Brain microvascular endothelial cell (primary cell): Measurements from ENCODE around the gene CYP39A1.

Source experiments
- DNase-seq: peaks from one replicate; pipeline ENCODE4 v3.0.0-alpha.2; 2020
- H3K27ac ChIP-seq: fragments of 250-450 bp; sonication (Bioruptor Pico); 2 replicates; pipeline ENCODE4 v1.5.1; 2020; ENCODE audit warnings: mild to moderate bottlenecking, moderate library complexity
- H3K27me3 ChIP-seq: fragments of 250-450 bp; sonication (Bioruptor Pico); replicated peaks from 2 replicates; pipeline ENCODE4 v1.5.1; 2020; ENCODE audit warnings: mild to moderate bottlenecking
- H3K36me3 ChIP-seq: fragments of 250-450 bp; sonication (Bioruptor Pico); replicated peaks from 2 replicates; pipeline ENCODE4 v1.5.1; 2020; ENCODE audit warnings: mild to moderate bottlenecking
- H3K4me3 ChIP-seq: 2 replicates; pipeline ENCODE4 v1.5.1; 2011; ENCODE audit warnings: low read depth, mild to moderate bottlenecking, control low read depth, low read length, moderate library complexity
- CTCF ChIP-seq: IDR thresholded peaks from 2 replicates; pipeline ENCODE4 v1.5.1; 2011; ENCODE audit warnings: low read depth, mild to moderate bottlenecking, moderate library complexity, low read length, control low read depth, inconsistent platforms; ENCODE audit errors: missing control alignments
- in situ Hi-C: cut with HindIII; loops from 2 replicates; pipeline ENCODE4 v1.10.0; 2017; ENCODE audit warnings: low sequenced_read_pairs, low pct_ligation_motif_present

The CYP39A1 gene

GRCh38 chr6:46645265-46645664 lies 7.4 kb downstream of the CYP39A1 start:
- no peak for DNase-seq
- no peak overlapping the region for H3K4me3 ChIP-seq
- no peaks in the 10 kb centered on the region for H3K36me3 ChIP-seq
- H3K27me3 ChIP-seq: no peaks in the 10 kb centered on the region
- in situ Hi-C loops: no loop called here
- no peak overlapping the region for H3K27ac ChIP-seq
- TF ChIP-seq CTCF: no peak

GRCh38 chr6:46642928-46643751 lies 9.5 kb downstream of the CYP39A1 start:
- Histone ChIP-seq H3K4me3 (no peak overlapping the region), H3K27ac (no peak overlapping the region), H3K27me3 (no peaks in the 10 kb centered on the region), H3K36me3 (no peaks in the 10 kb centered on the region)
- TF ChIP-seq CTCF: no peak
- no peak for DNase-seq
- in situ Hi-C loops: no loop called here

- Histone ChIP-seq H3K36me3 (no peaks in the 10 kb centered on the region), H3K27me3 (no peaks in the 10 kb centered on the region), H3K4me3 (no peak overlapping the region), H3K27ac (no peak overlapping the region)
- no peak for DNase-seq
- in situ Hi-C loops: no loop called here
- no peak for TF ChIP-seq CTCF
These were observed 14.0 kb downstream of the CYP39A1 start for GRCh38 chr6:46638650-46639049.

- in situ Hi-C loops: no loop called here
- Histone ChIP-seq H3K36me3 (no peaks in the 10 kb centered on the region), H3K27me3 (no peaks in the 10 kb centered on the region), H3K27ac (no peak overlapping the region), H3K4me3 (no peak overlapping the region)
- no peak for DNase-seq
- no peak for TF ChIP-seq CTCF
These were observed 14.7 kb downstream of the CYP39A1 start for GRCh38 chr6:46637933-46638332.

- no peak for TF ChIP-seq CTCF
- no peaks in the 10 kb centered on the region for H3K27me3 ChIP-seq
- no peak overlapping the region for H3K4me3 ChIP-seq
- in situ Hi-C loops: no loop called here
- DNase-seq: no peak
- H3K27ac ChIP-seq: no peak overlapping the region
- H3K36me3 ChIP-seq: no peaks in the 10 kb centered on the region
These were observed 15.5 kb downstream of the CYP39A1 start for GRCh38 chr6:46637145-46637544.

- H3K36me3 ChIP-seq: no peaks in the 10 kb centered on the region
- TF ChIP-seq CTCF: no peak
- H3K4me3 ChIP-seq: no peak overlapping the region
- in situ Hi-C loops: no loop called here
- DNase-seq: no peak
- H3K27ac ChIP-seq: no peak overlapping the region
- H3K27me3 ChIP-seq: no peaks in the 10 kb centered on the region
These were observed 17.2 kb downstream of the CYP39A1 start for GRCh38 chr6:46635462-46635861.
